K562 (cell line): ENCODE measurements around the gene SNPH. TPM values are rescaled to one million over a fixed set of nuclear protein-coding genes. Genes with fewer than 3 reads are reported as not detected.

Experiments
- AFF4 ChIP-seq: sonication (generic); formaldehyde crosslinking; IDR thresholded peaks from 2 replicates; pipeline ENCODE4 v1.8.0; 2023; ENCODE audit warnings: mild to moderate bottlenecking, missing genetic modification reagents
- POLR2A ChIP-seq: fragments of 450-650 bp; conservative IDR thresholded peaks from 2 replicates; pipeline ENCODE4 v1.6.1; 2016
- PPARD ChIP-seq: fragments of 250-450 bp; sonication (Bioruptor Pico); IDR thresholded peaks from 2 replicates; pipeline ENCODE4 v1.8.0; 2022; ENCODE audit warnings: inconsistent platforms, mild to moderate bottlenecking, moderate library complexity
- RBFOX2 ChIP-seq: fragments of 200-400 bp; formaldehyde crosslinking; IDR thresholded peaks from 2 replicates; pipeline ENCODE4 v1.6.1; 2017; ENCODE audit warnings: low read depth, mild to moderate bottlenecking, low read length, moderate library complexity
- RNF2 ChIP-seq: sonication (generic); IDR thresholded peaks from 2 replicates; pipeline ENCODE4 v1.6.1; 2016
- SRSF7 ChIP-seq: fragments of 200-400 bp; formaldehyde crosslinking; optimal IDR thresholded peaks from 2 replicates; pipeline ENCODE3; 2017; ENCODE audit warnings: mild to moderate bottlenecking, low read depth, low read length
- ZNF324 ChIP-seq: fragments of 250-450 bp; sonication (Bioruptor Pico); IDR thresholded peaks from 2 replicates; pipeline ENCODE4 v1.4.0; 2020; ENCODE audit warnings: mild to moderate bottlenecking
- polyA plus RNA-seq, 8 experiments: library from polyadenylated mRNA; depleted of rRNA in 4 of 8; stranded (reverse) in 5 of 8; unstranded in 3 of 8; fragments of >200 nt; fragmentation: Nextera tagmentation in 2 of 8; fragmentation: Illumina TruSeq in 1 of 8; extraction: Ambion mirVana in 2 of 8; extraction: Trizol in 1 of 8; gene quantifications; 2 replicates each; pipeline versions ENCODE4 v1.2.1 to v1.2.3, GENCODE V29; 2011 to 2014; ENCODE audit warnings: inconsistent platforms in 1 of 8, missing spikeins in 1 of 8
- total RNA-seq, 7 experiments: library from RNA; depleted of rRNA in 6 of 7; stranded (reverse); fragments of >200 nt in 6 of 7; fragmentation: Illumina TruSeq in 2 of 7; extraction: Trizol in 2 of 7; gene quantifications; 2 replicates each; pipeline versions ENCODE4 v1.2.1 to v1.2.3, GENCODE V29; 2011 to 2021; ENCODE audit warnings: low replicate concordance in 1 of 7
- TF ChIP-seq, protein P1 (sequence below): fragments of 450-650 bp; IDR thresholded peaks from 2 replicates; pipeline ENCODE4 v1.6.1; 2017; ENCODE audit warnings: antibody characterized with exemption, mild to moderate bottlenecking
- TF ChIP-seq, protein P2 (sequence below): fragments of 200-800 bp; sonication (Bioruptor generic); IDR thresholded peaks from 2 replicates; pipeline ENCODE4 v1.6.1; 2016; ENCODE audit warnings: missing genetic modification characterization, missing compliant biosample characterization
- TF ChIP-seq, protein P3 (sequence below): fragments of 250-450 bp; sonication (Bioruptor Pico); IDR thresholded peaks from 2 replicates; pipeline ENCODE4 v1.5.0; 2020; ENCODE audit warnings: mild to moderate bottlenecking, borderline replicate concordance
- TF ChIP-seq, protein P4 (sequence below): fragments of 450-650 bp; IDR thresholded peaks from 2 replicates; pipeline ENCODE4 v1.6.1; 2016; ENCODE audit warnings: low read depth, mild to moderate bottlenecking, moderate library complexity

Gene SNPH
- total and polyA plus RNA-seq, 9 of the 15 experiments (the other 6 are each of a cell fraction or from before 2014, with no cell fraction given), result 0.03 to 4.2 (median 1.4) TPM

- TF ChIP-seq, protein P1, sequence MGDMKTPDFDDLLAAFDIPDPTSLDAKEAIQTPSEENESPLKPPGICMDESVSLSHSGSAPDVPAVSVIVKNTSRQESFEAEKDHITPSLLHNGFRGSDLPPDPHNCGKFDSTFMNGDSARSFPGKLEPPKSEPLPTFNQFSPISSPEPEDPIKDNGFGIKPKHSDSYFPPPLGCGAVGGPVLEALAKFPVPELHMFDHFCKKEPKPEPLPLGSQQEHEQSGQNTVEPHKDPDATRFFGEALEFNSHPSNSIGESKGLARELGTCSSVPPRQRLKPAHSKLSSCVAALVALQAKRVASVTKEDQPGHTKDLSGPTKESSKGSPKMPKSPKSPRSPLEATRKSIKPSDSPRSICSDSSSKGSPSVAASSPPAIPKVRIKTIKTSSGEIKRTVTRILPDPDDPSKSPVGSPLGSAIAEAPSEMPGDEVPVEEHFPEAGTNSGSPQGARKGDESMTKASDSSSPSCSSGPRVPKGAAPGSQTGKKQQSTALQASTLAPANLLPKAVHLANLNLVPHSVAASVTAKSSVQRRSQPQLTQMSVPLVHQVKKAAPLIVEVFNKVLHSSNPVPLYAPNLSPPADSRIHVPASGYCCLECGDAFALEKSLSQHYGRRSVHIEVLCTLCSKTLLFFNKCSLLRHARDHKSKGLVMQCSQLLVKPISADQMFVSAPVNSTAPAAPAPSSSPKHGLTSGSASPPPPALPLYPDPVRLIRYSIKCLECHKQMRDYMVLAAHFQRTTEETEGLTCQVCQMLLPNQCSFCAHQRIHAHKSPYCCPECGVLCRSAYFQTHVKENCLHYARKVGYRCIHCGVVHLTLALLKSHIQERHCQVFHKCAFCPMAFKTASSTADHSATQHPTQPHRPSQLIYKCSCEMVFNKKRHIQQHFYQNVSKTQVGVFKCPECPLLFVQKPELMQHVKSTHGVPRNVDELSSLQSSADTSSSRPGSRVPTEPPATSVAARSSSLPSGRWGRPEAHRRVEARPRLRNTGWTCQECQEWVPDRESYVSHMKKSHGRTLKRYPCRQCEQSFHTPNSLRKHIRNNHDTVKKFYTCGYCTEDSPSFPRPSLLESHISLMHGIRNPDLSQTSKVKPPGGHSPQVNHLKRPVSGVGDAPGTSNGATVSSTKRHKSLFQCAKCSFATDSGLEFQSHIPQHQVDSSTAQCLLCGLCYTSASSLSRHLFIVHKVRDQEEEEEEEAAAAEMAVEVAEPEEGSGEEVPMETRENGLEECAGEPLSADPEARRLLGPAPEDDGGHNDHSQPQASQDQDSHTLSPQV, result peak; percentile 49; the same call in 1 of the 2 replicates
- TF ChIP-seq POLR2A, result no peak
- TF ChIP-seq ZNF324, result no peak
- no peak for TF ChIP-seq PPARD (CRISPR knock-in tag)
- TF ChIP-seq, protein P2, sequence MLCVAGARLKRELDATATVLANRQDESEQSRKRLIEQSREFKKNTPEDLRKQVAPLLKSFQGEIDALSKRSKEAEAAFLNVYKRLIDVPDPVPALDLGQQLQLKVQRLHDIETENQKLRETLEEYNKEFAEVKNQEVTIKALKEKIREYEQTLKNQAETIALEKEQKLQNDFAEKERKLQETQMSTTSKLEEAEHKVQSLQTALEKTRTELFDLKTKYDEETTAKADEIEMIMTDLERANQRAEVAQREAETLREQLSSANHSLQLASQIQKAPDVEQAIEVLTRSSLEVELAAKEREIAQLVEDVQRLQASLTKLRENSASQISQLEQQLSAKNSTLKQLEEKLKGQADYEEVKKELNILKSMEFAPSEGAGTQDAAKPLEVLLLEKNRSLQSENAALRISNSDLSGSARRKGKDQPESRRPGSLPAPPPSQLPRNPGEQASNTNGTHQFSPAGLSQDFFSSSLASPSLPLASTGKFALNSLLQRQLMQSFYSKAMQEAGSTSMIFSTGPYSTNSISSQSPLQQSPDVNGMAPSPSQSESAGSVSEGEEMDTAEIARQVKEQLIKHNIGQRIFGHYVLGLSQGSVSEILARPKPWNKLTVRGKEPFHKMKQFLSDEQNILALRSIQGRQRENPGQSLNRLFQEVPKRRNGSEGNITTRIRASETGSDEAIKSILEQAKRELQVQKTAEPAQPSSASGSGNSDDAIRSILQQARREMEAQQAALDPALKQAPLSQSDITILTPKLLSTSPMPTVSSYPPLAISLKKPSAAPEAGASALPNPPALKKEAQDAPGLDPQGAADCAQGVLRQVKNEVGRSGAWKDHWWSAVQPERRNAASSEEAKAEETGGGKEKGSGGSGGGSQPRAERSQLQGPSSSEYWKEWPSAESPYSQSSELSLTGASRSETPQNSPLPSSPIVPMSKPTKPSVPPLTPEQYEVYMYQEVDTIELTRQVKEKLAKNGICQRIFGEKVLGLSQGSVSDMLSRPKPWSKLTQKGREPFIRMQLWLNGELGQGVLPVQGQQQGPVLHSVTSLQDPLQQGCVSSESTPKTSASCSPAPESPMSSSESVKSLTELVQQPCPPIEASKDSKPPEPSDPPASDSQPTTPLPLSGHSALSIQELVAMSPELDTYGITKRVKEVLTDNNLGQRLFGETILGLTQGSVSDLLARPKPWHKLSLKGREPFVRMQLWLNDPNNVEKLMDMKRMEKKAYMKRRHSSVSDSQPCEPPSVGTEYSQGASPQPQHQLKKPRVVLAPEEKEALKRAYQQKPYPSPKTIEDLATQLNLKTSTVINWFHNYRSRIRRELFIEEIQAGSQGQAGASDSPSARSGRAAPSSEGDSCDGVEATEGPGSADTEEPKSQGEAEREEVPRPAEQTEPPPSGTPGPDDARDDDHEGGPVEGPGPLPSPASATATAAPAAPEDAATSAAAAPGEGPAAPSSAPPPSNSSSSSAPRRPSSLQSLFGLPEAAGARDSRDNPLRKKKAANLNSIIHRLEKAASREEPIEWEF, result no peak
- TF ChIP-seq RBFOX2, result no peak
- TF ChIP-seq, protein P3, sequence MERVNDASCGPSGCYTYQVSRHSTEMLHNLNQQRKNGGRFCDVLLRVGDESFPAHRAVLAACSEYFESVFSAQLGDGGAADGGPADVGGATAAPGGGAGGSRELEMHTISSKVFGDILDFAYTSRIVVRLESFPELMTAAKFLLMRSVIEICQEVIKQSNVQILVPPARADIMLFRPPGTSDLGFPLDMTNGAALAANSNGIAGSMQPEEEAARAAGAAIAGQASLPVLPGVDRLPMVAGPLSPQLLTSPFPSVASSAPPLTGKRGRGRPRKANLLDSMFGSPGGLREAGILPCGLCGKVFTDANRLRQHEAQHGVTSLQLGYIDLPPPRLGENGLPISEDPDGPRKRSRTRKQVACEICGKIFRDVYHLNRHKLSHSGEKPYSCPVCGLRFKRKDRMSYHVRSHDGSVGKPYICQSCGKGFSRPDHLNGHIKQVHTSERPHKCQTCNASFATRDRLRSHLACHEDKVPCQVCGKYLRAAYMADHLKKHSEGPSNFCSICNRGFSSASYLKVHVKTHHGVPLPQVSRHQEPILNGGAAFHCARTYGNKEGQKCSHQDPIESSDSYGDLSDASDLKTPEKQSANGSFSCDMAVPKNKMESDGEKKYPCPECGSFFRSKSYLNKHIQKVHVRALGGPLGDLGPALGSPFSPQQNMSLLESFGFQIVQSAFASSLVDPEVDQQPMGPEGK (CRISPR knock-in tag), result no peak
- no peak for TF ChIP-seq SRSF7
- 0 out of 2 replicates have a peak, but pooled peaks have one; percentile 13 for TF ChIP-seq RNF2
- TF ChIP-seq AFF4 (CRISPR knock-in tag), result no peak
- TF ChIP-seq, protein P4, sequence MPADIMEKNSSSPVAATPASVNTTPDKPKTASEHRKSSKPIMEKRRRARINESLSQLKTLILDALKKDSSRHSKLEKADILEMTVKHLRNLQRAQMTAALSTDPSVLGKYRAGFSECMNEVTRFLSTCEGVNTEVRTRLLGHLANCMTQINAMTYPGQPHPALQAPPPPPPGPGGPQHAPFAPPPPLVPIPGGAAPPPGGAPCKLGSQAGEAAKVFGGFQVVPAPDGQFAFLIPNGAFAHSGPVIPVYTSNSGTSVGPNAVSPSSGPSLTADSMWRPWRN, result no peak
These were observed 10.4 kb upstream of the SNPH start (continued) for GRCh38 chr20:1255675-1256074.
